Measurements from ENCODE around the gene GRM1.
A peak's percentile ranks its signal among the peaks of the same experiment; 100 is the strongest.

Gene GRM1

GRCh38 chr6:146300521-146300920, 271.7 kb downstream of the GRM1 start:
- no peaks in the 10 kb centered on the region for H3K27me3 ChIP-seq (replicated peaks; ENCODE audit: control insufficient read depth, insufficient read depth, low read length)
- H3K4me1 ChIP-seq (ENCODE audit: control insufficient read depth, insufficient read depth, low read length), result no peaks in the 10 kb centered on the region
- H3K36me3 ChIP-seq (ENCODE audit: control insufficient read depth, insufficient read depth, low read length, severe bottlenecking), result no peaks in the 10 kb centered on the region
- H3K4me3 ChIP-seq (ENCODE audit: low read length), result no peak overlapping the region
- H3K9me3 ChIP-seq (ENCODE audit: control insufficient read depth, low read length), result no peaks in the 10 kb centered on the region
- DNase-seq (ENCODE audit: low read depth), result no peak
- H3K9ac ChIP-seq (ENCODE audit: low read length), result no peak overlapping the region

DNA sequence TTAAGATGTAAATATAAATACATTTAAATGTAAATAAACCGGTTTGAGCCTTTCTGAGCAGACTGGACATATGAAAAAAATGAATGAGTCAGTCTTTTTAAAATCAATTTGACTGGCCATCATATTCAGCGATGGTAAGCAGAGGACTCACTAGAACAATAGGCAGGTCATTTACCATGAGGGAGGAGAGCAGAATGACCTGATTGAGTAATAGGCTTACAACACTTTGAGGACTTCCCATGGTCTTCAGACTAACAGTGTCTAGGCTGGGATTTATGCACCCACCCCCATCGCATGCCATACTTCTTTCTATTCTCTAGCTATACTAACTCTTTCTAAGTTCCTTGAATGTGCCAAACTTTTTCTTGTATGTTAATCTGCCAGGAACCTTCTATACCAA, 272.9 kb downstream of the GRM1 start:
- H3K9me3 ChIP-seq (ENCODE audit: control insufficient read depth, low read length), result no peaks in the 10 kb centered on the region

GRCh38 chr6:146302994-146303393, 274.1 kb downstream of the GRM1 start:
- Histone ChIP-seq H3K4me1 (ENCODE audit: control insufficient read depth, insufficient read depth, low read length) (no peaks in the 10 kb centered on the region), H3K27me3 (replicated peaks; ENCODE audit: control insufficient read depth, insufficient read depth, low read length) (no peaks in the 10 kb centered on the region), H3K36me3 (ENCODE audit: control insufficient read depth, insufficient read depth, low read length, severe bottlenecking) (no peaks in the 10 kb centered on the region), H3K9ac (ENCODE audit: low read length) (no peak overlapping the region), H3K4me3 (ENCODE audit: low read length) (no peak overlapping the region), H3K9me3 (ENCODE audit: control insufficient read depth, low read length) (no peaks in the 10 kb centered on the region)
- no peak for DNase-seq (ENCODE audit: low read depth)

More for the DNA sequence above, 272.9 kb downstream of the GRM1 start:
- Histone ChIP-seq H3K36me3 (ENCODE audit: control insufficient read depth, insufficient read depth, low read length, severe bottlenecking) (no peaks in the 10 kb centered on the region), H3K27me3 (replicated peaks; ENCODE audit: control insufficient read depth, insufficient read depth, low read length) (no peaks in the 10 kb centered on the region), H3K4me1 (ENCODE audit: control insufficient read depth, insufficient read depth, low read length) (no peaks in the 10 kb centered on the region), H3K4me3 (ENCODE audit: low read length) (no peak overlapping the region), H3K9ac (ENCODE audit: low read length) (no peak overlapping the region)
- no peak for DNase-seq (ENCODE audit: low read depth)

DNA sequence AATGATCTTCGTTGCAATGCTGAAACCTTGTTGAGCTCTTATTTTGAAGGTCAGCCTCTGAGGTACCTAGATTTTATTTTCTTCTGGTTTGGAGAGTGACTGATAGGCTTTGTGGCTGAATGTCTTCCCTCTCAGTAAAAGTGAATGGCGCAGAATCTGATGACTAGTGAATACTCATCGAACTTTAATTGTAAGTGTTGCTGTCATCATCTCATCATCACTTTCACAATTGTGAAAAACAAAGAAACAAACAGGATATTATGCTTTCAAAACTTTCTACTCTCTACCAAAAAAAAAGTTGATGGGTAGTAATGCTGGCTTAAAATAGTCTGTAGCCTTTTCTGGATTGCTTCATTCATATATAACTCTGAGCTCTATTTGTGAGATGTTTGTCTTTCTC, 275.3 kb downstream of the GRM1 start:
- no peaks in the 10 kb centered on the region for H3K36me3 ChIP-seq (ENCODE audit: control insufficient read depth, insufficient read depth, low read length, severe bottlenecking)
- no peaks in the 10 kb centered on the region for H3K9me3 ChIP-seq (ENCODE audit: control insufficient read depth, low read length)
- H3K4me1 ChIP-seq (ENCODE audit: control insufficient read depth, insufficient read depth, low read length), result no peaks in the 10 kb centered on the region
- no peak for DNase-seq (ENCODE audit: low read depth)
- no peak overlapping the region for H3K9ac ChIP-seq (ENCODE audit: low read length)
- H3K4me3 ChIP-seq (ENCODE audit: low read length), result no peak overlapping the region
- no peaks in the 10 kb centered on the region for H3K27me3 ChIP-seq (replicated peaks; ENCODE audit: control insufficient read depth, insufficient read depth, low read length)

DNA sequence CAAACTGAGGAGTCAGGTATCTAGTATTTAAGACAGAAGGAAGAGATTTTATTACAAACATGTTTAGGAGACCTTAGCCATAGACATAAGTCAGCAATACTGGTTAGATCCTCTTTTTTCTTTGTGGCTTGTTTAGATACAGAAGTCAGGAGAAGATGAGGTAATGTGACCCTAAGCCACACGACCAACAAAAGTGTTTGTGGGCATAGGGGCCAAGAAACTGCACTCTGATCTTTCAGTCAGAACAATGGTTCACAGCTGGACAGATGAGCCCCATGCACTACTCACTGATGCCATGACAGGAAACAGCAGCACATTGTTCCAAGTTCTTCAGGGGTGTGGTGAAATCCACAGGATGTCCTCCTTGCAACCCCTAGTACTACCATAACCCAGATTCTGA, 276.2 kb downstream of the GRM1 start:
- H3K36me3 ChIP-seq (ENCODE audit: control insufficient read depth, insufficient read depth, low read length, severe bottlenecking), result no peaks in the 10 kb centered on the region
- no peaks in the 10 kb centered on the region for H3K9me3 ChIP-seq (ENCODE audit: control insufficient read depth, low read length)
- no peak overlapping the region for H3K9ac ChIP-seq (ENCODE audit: low read length)
- no peak for DNase-seq (ENCODE audit: low read depth)
- H3K27me3 ChIP-seq (replicated peaks; ENCODE audit: control insufficient read depth, insufficient read depth, low read length), result no peaks in the 10 kb centered on the region
- H3K4me1 ChIP-seq (ENCODE audit: control insufficient read depth, insufficient read depth, low read length), result no peaks in the 10 kb centered on the region
- H3K4me3 ChIP-seq (ENCODE audit: low read length), result no peak overlapping the region

DNA sequence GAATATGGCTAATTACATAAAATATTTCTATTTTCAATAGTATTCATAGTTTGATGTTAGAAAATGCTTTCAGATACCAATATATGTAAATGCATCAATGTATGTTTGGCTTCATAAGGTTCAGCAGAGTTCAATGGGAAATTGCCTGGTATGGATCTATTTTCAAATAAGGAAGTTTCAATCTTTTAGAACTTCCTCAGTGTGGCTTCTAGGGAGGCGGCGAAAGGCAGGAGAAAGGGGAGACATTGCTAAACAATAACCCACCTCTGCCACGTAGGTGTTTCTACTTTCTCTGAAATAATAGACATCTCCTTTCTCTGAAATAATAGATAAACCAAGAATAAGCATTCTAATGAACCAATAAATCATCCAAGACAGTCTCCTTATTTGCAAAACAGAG, 277.1 kb downstream of the GRM1 start:
- Histone ChIP-seq H3K27me3 (replicated peaks; ENCODE audit: control insufficient read depth, insufficient read depth, low read length) (no peaks in the 10 kb centered on the region), H3K9me3 (ENCODE audit: control insufficient read depth, low read length) (no peaks in the 10 kb centered on the region), H3K4me3 (ENCODE audit: low read length) (no peak overlapping the region), H3K9ac (ENCODE audit: low read length) (no peak overlapping the region), H3K36me3 (ENCODE audit: control insufficient read depth, insufficient read depth, low read length, severe bottlenecking) (no peaks in the 10 kb centered on the region), H3K4me1 (ENCODE audit: control insufficient read depth, insufficient read depth, low read length) (no peaks in the 10 kb centered on the region)
- no peak for DNase-seq (ENCODE audit: low read depth)

- no peaks in the 10 kb centered on the region for H3K36me3 ChIP-seq (ENCODE audit: control insufficient read depth, insufficient read depth, low read length, severe bottlenecking)
- no peak overlapping the region for H3K9ac ChIP-seq (ENCODE audit: low read length)
- DNase-seq (ENCODE audit: low read depth), result no peak
- H3K4me3 ChIP-seq (ENCODE audit: low read length), result no peak overlapping the region
- H3K27me3 ChIP-seq (replicated peaks; ENCODE audit: control insufficient read depth, insufficient read depth, low read length), result no peaks in the 10 kb centered on the region
- no peaks in the 10 kb centered on the region for H3K9me3 ChIP-seq (ENCODE audit: control insufficient read depth, low read length)
- no peaks in the 10 kb centered on the region for H3K4me1 ChIP-seq (ENCODE audit: control insufficient read depth, insufficient read depth, low read length)
These were observed 281.8 kb downstream of the GRM1 start for GRCh38 chr6:146310628-146311027.

DNA sequence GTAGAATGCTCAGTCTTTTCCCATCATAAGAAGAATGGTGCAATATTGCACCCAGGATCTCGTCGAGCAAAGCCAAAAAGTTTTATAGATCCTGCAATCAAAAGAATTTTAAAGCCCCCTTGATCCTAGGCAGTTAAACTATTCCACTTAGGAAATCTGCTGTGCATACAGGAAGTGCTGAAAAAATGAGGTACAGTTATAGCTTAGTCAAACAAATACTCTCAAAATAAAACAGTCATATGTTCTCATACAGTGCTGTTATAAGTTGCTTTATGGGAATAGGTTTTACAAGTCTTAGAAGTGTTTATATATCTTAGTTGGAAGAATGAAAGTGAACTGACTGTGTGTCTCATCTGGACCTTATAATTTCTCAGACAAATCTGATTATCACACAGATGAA, 282.2 kb downstream of the GRM1 start:
- no peak overlapping the region for H3K4me3 ChIP-seq (ENCODE audit: low read length)
- no peak for DNase-seq (ENCODE audit: low read depth)
- H3K9me3 ChIP-seq (ENCODE audit: control insufficient read depth, low read length), result no peaks in the 10 kb centered on the region
- no peak overlapping the region for H3K9ac ChIP-seq (ENCODE audit: low read length)
- no peaks in the 10 kb centered on the region for H3K36me3 ChIP-seq (ENCODE audit: control insufficient read depth, insufficient read depth, low read length, severe bottlenecking)
- no peaks in the 10 kb centered on the region for H3K4me1 ChIP-seq (ENCODE audit: control insufficient read depth, insufficient read depth, low read length)
- no peaks in the 10 kb centered on the region for H3K27me3 ChIP-seq (replicated peaks; ENCODE audit: control insufficient read depth, insufficient read depth, low read length)

DNA sequence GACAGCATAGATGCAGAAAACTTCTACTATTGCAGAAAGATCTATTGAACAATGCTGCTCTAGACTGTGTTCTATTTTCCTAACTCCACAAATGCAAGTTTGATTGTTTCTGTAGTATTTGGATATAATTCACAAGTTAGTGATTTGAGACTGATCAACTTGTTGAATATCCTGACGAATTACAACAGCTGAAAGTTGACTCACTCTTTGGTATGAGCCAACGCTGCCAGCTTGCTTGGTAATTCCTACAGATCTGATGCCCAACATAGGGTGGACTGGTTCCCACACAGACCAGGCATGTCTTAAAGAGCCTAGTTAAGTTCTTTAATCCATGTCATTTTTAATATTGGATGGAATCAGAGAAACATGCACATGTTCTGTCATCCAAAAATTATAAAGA, 283.7 kb downstream of the GRM1 start:
- Histone ChIP-seq H3K9me3 (ENCODE audit: control insufficient read depth, low read length) (no peaks in the 10 kb centered on the region), H3K4me3 (ENCODE audit: low read length) (no peak overlapping the region), H3K9ac (ENCODE audit: low read length) (no peak overlapping the region), H3K36me3 (ENCODE audit: control insufficient read depth, insufficient read depth, low read length, severe bottlenecking) (no peaks in the 10 kb centered on the region), H3K27me3 (replicated peaks; ENCODE audit: control insufficient read depth, insufficient read depth, low read length) (no peaks in the 10 kb centered on the region), H3K4me1 (ENCODE audit: control insufficient read depth, insufficient read depth, low read length) (no peaks in the 10 kb centered on the region)
- DNase-seq (ENCODE audit: low read depth), result no peak

GRCh38 chr6:146315381-146316174, 286.7 kb downstream of the GRM1 start:
- peak; percentile 35 for DNase-seq (ENCODE audit: low read depth)
- Histone ChIP-seq H3K27me3 (replicated peaks; ENCODE audit: control insufficient read depth, insufficient read depth, low read length) (no peaks in the 10 kb centered on the region), H3K4me1 (ENCODE audit: control insufficient read depth, insufficient read depth, low read length) (no peaks in the 10 kb centered on the region), H3K4me3 (ENCODE audit: low read length) (no peak overlapping the region), H3K9me3 (ENCODE audit: control insufficient read depth, low read length) (no peaks in the 10 kb centered on the region), H3K9ac (ENCODE audit: low read length) (no peak overlapping the region), H3K36me3 (ENCODE audit: control insufficient read depth, insufficient read depth, low read length, severe bottlenecking) (no peaks in the 10 kb centered on the region)

- no peak for DNase-seq (ENCODE audit: low read depth)
- H3K4me3 ChIP-seq (ENCODE audit: low read length), result no peak overlapping the region
- no peaks in the 10 kb centered on the region for H3K9me3 ChIP-seq (ENCODE audit: control insufficient read depth, low read length)
- no peaks in the 10 kb centered on the region for H3K4me1 ChIP-seq (ENCODE audit: control insufficient read depth, insufficient read depth, low read length)
- no peaks in the 10 kb centered on the region for H3K27me3 ChIP-seq (replicated peaks; ENCODE audit: control insufficient read depth, insufficient read depth, low read length)
- H3K36me3 ChIP-seq (ENCODE audit: control insufficient read depth, insufficient read depth, low read length, severe bottlenecking), result no peaks in the 10 kb centered on the region
- no peak overlapping the region for H3K9ac ChIP-seq (ENCODE audit: low read length)
These were observed 287.3 kb downstream of the GRM1 start for GRCh38 chr6:146316175-146316495.

- Histone ChIP-seq H3K36me3 (ENCODE audit: control insufficient read depth, insufficient read depth, low read length, severe bottlenecking) (no peaks in the 10 kb centered on the region), H3K4me1 (ENCODE audit: control insufficient read depth, insufficient read depth, low read length) (no peaks in the 10 kb centered on the region), H3K9me3 (ENCODE audit: control insufficient read depth, low read length) (no peaks in the 10 kb centered on the region), H3K9ac (ENCODE audit: low read length) (no peak overlapping the region), H3K27me3 (replicated peaks; ENCODE audit: control insufficient read depth, insufficient read depth, low read length) (no peaks in the 10 kb centered on the region), H3K4me3 (ENCODE audit: low read length) (no peak overlapping the region)
- DNase-seq (ENCODE audit: low read depth), result no peak
These were observed 302.2 kb downstream of the GRM1 start for GRCh38 chr6:146331013-146331412.
